ENCODE data around the gene FAM83E. TPM values are rescaled to one million over a fixed set of nuclear protein-coding genes. Genes with fewer than 3 reads are reported as not detected.

The FAM83E gene
- total and polyA plus RNA-seq, 2 of the 8 experiments (the other 6 are each of a cell fraction or from before 2014, with no cell fraction given): 1.8 to 5.3 TPM

DNA sequence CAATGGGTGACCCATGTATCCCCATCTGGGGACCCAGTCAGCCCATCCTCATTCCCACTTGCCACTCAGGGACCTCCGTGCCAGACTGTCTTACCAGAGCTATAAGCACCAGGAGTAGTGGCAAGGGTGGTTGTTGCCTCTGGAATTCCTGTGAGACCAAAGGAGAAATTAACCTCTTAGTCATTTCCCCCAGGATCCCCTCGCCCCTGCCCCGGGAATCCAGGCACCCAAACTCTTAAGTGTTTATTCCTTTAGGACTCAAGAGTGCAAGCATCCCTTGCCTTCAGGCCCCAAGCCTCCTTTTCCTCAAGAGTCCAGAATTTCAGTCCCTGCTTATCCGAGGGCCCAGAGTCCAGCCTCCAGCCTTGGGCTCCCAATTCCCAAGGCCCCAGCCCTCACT, 48.8 kb upstream of the FAM83E start:
- no peak overlapping the region for H3K23ac ChIP-seq (ENCODE audit: insufficient read length)
- H2BK5ac ChIP-seq (ENCODE audit: low read depth, low read length): no peak overlapping the region
- DNase-seq (ENCODE audit: low read depth in 1 of 2, low spot score in 2 of 2) (no peak), FAIRE-seq (no peak)
- H4K20me1 ChIP-seq (replicated peaks in 1 of 2; ENCODE audit: control insufficient read depth in 1 of 2, insufficient read depth in 2 of 2, low read length in 2 of 2): no peaks in the 10 kb centered on the region
- H3K36me3 ChIP-seq (ENCODE audit: control insufficient read depth in 2 of 4, insufficient read depth in 4 of 4, low read length in 3 of 4): no peaks in the 10 kb centered on the region
- no peak overlapping the region for H2BK20ac ChIP-seq (ENCODE audit: low read length)
- ChIA-PET POLR2A (ENCODE audit: partially characterized antibody) (interaction anchor here (1.6 to 2.2 kb wide), 3 partner anchors 11 to 49 kb away, joined by 4 to 5 read pairs (median 4); partner anchors contain the start of gene FAM83E), CTCF (ENCODE audit: partially characterized antibody) (interaction anchor here (0.8 to 5.4 kb wide), 5 partner anchors 8 to 324 kb away, joined by 3 to 32 read pairs (median 3); no protein-coding TSS in a partner anchor)
- H3K56ac ChIP-seq (replicated peaks; ENCODE audit: insufficient read length, low read depth, low read length): no peak overlapping the region
- no peaks in the 10 kb centered on the region; a peak in 2 of 4 replicates for H3K9me3 ChIP-seq (ENCODE audit: insufficient read depth in 2 of 2, low read depth in 1 of 2, low read length in 1 of 2)
- H3K23me2 ChIP-seq (ENCODE audit: low read depth, low read length): peaks cover under 1% of the 10 kb centered on the region; the same call in 1 of the 2 replicates
- H3K4me1 ChIP-seq (replicated peaks in 1 of 4; ENCODE audit: control insufficient read depth in 3 of 4, insufficient read depth in 4 of 4, low read length in 3 of 4): 0 out of 7 replicates have a peak, but pooled peaks cover 0 to 3% (median 0%) of the 10 kb centered on the region in 4 experiments
- 90% methylated on average over 4 of the region's 4 CpGs; no CpG with 5 or more reads in 1 of the 2 experiments for WGBS, 2 experiments (ENCODE audit: extremely low coverage in 1 of 2, insufficient coverage in 1 of 2, insufficient read length in 1 of 2, insufficient replicate concordance in 2 of 2, low coverage in 1 of 2, low lambda C conversion rate in 2 of 2, missing lambda C conversion rate in 1 of 2)
- no peak overlapping the region for H2BK12ac ChIP-seq (ENCODE audit: low read depth, low read length)
- H3K4me3 ChIP-seq (ENCODE audit: extremely low read depth in 1 of 4, insufficient read depth in 2 of 4, low read depth in 3 of 4, low read length in 4 of 4): no peak overlapping the region
- no peak overlapping the region for H3K4ac ChIP-seq (replicated peaks; ENCODE audit: insufficient read length, low read depth, low read length)
- H3K79me2 ChIP-seq (ENCODE audit: control insufficient read depth in 1 of 2, insufficient read depth in 2 of 2, low read length in 2 of 2): no peaks in the 10 kb centered on the region; a peak in 1 of 4 replicates
- H3K9ac ChIP-seq (replicated peaks in 1 of 4; ENCODE audit: extremely low read depth in 1 of 4, low read depth in 3 of 4, low read length in 3 of 4): no peak overlapping the region
- H4K91ac ChIP-seq (replicated peaks; ENCODE audit: insufficient read length, low read length): no peak overlapping the region
- H3K4me2 ChIP-seq (ENCODE audit: insufficient read depth in 1 of 2, low read depth in 2 of 2, low read length in 2 of 2): no peak overlapping the region
- H3K14ac ChIP-seq (ENCODE audit: insufficient read length): no peak overlapping the region
- no peaks in the 10 kb centered on the region; a peak in 1 of 7 replicates for H3K27me3 ChIP-seq (replicated peaks in 1 of 4; ENCODE audit: control insufficient read depth in 3 of 4, extremely low read depth in 1 of 4, insufficient read depth in 3 of 4, low read length in 3 of 4)
- H4K5ac ChIP-seq (ENCODE audit: insufficient read length, low read depth, low read length): no peak overlapping the region
- H4K8ac ChIP-seq (ENCODE audit: extremely low read depth, insufficient read depth, low read length): no peak overlapping the region
- H3K18ac ChIP-seq (ENCODE audit: extremely low read depth, low read length): no peak overlapping the region
- H3K79me1 ChIP-seq (ENCODE audit: low read depth, low read length): no peaks in the 10 kb centered on the region
- H2BK15ac ChIP-seq (ENCODE audit: low read length): no peak overlapping the region
- H3K27ac ChIP-seq (ENCODE audit: low read depth, low read length): no peak overlapping the region
- H2BK120ac ChIP-seq (replicated peaks; ENCODE audit: low read depth, low read length): no peak overlapping the region
- H2AFZ ChIP-seq (ENCODE audit: low read length): no peak overlapping the region
- H2AK5ac ChIP-seq (ENCODE audit: low read depth, low read length): no peak overlapping the region
- TF ChIP-seq SUZ12 (IDR thresholded peaks at IDR 0.05; ENCODE audit: low read length): no peak
- TF ChIP-seq PHF8 (conservative IDR thresholded peaks at IDR 0.05; ENCODE audit: low read depth, low read length): no peak
- TF ChIP-seq CBX5 (IDR thresholded peaks at IDR 0.05; ENCODE audit: low read depth, low read length): no peak
- TF ChIP-seq FOSL1 (IDR thresholded peaks at IDR 0.05; ENCODE audit: insufficient read depth, low read depth, low read length): no peak
- TF ChIP-seq CHD2 (IDR thresholded peaks at IDR 0.05; ENCODE audit: low read length): no peak
- TF ChIP-seq CEBPB (IDR thresholded peaks at IDR 0.05; ENCODE audit: low read depth, low read length): no peak
- no peak for TF ChIP-seq BCL11A (IDR thresholded peaks at IDR 0.05; ENCODE audit: low read depth in 2 of 2, low read length in 2 of 2)
- TF ChIP-seq JUN (IDR thresholded peaks at IDR 0.05; ENCODE audit: low read depth, low read length): no peak
- no peak for TF ChIP-seq CTBP2 (IDR thresholded peaks at IDR 0.05; ENCODE audit: borderline replicate concordance, insufficient read depth, insufficient read length, low read length)
- TF ChIP-seq, protein P1, sequence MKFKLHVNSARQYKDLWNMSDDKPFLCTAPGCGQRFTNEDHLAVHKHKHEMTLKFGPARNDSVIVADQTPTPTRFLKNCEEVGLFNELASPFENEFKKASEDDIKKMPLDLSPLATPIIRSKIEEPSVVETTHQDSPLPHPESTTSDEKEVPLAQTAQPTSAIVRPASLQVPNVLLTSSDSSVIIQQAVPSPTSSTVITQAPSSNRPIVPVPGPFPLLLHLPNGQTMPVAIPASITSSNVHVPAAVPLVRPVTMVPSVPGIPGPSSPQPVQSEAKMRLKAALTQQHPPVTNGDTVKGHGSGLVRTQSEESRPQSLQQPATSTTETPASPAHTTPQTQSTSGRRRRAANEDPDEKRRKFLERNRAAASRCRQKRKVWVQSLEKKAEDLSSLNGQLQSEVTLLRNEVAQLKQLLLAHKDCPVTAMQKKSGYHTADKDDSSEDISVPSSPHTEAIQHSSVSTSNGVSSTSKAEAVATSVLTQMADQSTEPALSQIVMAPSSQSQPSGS (IDR thresholded peaks at IDR 0.05; ENCODE audit: low read length): no peak
- no peak for TF ChIP-seq SP2 (IDR thresholded peaks at IDR 0.05; ENCODE audit: low read length)
- no peak for TF ChIP-seq NRF1 (IDR thresholded peaks at IDR 0.05; ENCODE audit: low read depth, low read length)
- no peak for TF ChIP-seq POLR2AphosphoS5 (IDR thresholded peaks at IDR 0.05; ENCODE audit: low read depth, low read length)
